Lower lobe of right lung (tissue), 2 donors: Measurements from ENCODE around the gene GM2A. TPM values are rescaled to one million over a fixed set of nuclear protein-coding genes. Genes with fewer than 3 reads are reported as not detected.

Source experiments
- ATAC-seq, 2 donors: fragments of 200-7000 bp; cut with Tn5 transposase; one replicate each; pipeline ENCODE4 v1.9.1; 2020 to 2022; ENCODE audit warnings: mild to moderate bottlenecking in 2 of 2, moderate library complexity in 2 of 2
- DNase-seq: peaks from one replicate; pipeline ENCODE4 v3.0.0-alpha.2; 2020
- H3K27ac ChIP-seq: fragments of 200-600 bp; one replicate; pipeline ENCODE4 v1.8.0; 2022
- H3K27me3 ChIP-seq: fragments of 200-600 bp; one replicate; pipeline ENCODE4 v1.8.0; 2022; ENCODE audit warnings: low read depth
- H3K36me3 ChIP-seq: fragments of 200-600 bp; one replicate; pipeline ENCODE4 v1.8.0; 2022; ENCODE audit warnings: mild to moderate bottlenecking
- H3K4me1 ChIP-seq: fragments of 200-600 bp; one replicate; pipeline ENCODE4 v1.8.0; 2022
- H3K4me3 ChIP-seq: fragments of 200-600 bp; one replicate; pipeline ENCODE4 v1.8.0; 2022; ENCODE audit warnings: mild to moderate bottlenecking
- H3K9me3 ChIP-seq: fragments of 200-600 bp; one replicate; pipeline ENCODE4 v1.8.0; 2022
- CTCF ChIP-seq: fragments of 200-600 bp; IDR thresholded peaks from one replicate; pipeline ENCODE4 v1.8.0; 2022; ENCODE audit warnings: antibody characterized with exemption, mild to moderate bottlenecking
- intact Hi-C: fragments of 100-400 bp; cut with DNase I; formaldehyde crosslinking; loops from one replicate; pipeline ENCODE4 v1.11.0; 2022
- total RNA-seq: library from RNA; stranded (reverse); fragmentation: NEBNext Ultra II Directional; extraction: Animal tissue kit (Norgen Biotek cat#: 25700); gene quantifications from one replicate; pipeline ENCODE4 v1.2.1, GENCODE V29; 2021
- donor health status: DM: no; HTN: yes; CAD: no; lungs with severe emphysema.

The GM2A gene
- total RNA-seq, 1 donor from 2014 or later, result 129 TPM

- TF ChIP-seq CTCF, result no peak
- intact Hi-C loops, result loop anchor here (10.0 kb wide), 1 partner anchor 124 kb away; no protein-coding TSS in a partner anchor
- no peak for ATAC-seq
- H3K4me3 ChIP-seq, result no peak overlapping the region
- H3K9me3 ChIP-seq, result no peaks in the 10 kb centered on the region
- peaks cover 9% of the 10 kb centered on the region for H3K4me1 ChIP-seq
- no peaks in the 10 kb centered on the region for H3K27me3 ChIP-seq
- no peaks in the 10 kb centered on the region for H3K36me3 ChIP-seq
- no peak overlapping the region for H3K27ac ChIP-seq
- DNase-seq, result no peak
Measured at GRCh38 chr5:151248651-151249050, 4.3 kb upstream of the GM2A start.

DNA sequence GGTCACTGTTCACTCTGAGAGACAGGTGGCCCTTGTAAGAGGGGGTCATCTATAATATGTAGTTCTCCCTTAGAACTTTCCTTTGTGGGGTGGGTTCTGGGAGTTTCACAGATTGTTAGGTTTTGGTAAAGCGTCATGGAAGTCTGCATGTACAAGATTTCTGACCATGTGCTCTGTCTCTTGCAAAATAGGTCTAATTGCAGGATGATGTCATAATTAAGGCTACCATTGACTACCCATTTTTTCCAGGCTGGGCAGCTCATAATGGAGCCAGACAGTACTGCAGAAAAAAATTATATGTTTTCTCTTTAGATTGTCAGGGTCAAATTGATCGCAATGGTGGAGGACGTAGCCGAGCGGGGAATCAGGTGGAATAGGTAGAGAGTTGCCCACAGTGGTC lies 3.7 kb upstream of the GM2A start:
- TF ChIP-seq CTCF, result no peak
- Histone ChIP-seq H3K36me3 (no peaks in the 10 kb centered on the region), H3K9me3 (no peaks in the 10 kb centered on the region), H3K27me3 (no peaks in the 10 kb centered on the region), H3K27ac (no peak overlapping the region), H3K4me1 (peaks cover 14% of the 10 kb centered on the region), H3K4me3 (no peak overlapping the region)
- intact Hi-C loops, result loop anchor here (10.0 kb wide), 1 partner anchor 124 kb away; no protein-coding TSS in a partner anchor
- ATAC-seq (no peak), DNase-seq (no peak)

DNA sequence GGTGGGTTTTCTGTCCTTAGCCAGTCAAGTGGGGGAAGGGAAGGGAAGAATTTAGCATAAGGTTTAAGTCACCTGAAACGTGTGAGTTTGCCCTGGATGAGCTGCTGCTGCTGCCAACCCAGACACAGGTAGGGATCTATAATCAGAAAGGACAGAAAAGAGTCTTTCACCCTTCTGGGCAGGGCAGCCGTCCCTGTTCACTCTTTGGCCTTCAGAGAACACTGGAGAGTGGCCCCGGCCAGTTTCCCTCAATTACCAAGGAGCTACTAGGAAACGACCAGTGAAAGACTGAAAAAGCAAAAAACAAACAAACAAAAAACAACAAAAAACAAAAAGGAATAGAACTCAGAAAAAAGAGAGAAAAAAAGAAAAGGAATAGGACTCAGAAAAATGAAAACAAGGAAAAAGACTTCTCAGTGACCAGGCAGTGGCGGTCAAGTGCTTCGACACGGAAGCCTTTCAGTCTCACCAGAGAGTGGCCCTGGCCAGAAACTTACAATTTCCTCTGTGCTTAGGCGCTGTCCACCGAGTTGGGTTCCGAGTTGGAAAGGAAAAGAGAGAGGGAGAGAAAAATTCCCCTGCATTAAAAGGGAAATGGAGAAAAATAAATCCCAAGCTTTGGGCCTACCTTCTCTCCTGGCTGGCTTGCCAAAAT lies 2.5 kb upstream of the GM2A start:
- Histone ChIP-seq H3K36me3 (no peaks in the 10 kb centered on the region), H3K4me1 (peaks cover 26% of the 10 kb centered on the region), H3K9me3 (no peaks in the 10 kb centered on the region), H3K4me3 (no peak overlapping the region), H3K27ac (no peak overlapping the region), H3K27me3 (no peaks in the 10 kb centered on the region)
- ATAC-seq (no peak), DNase-seq (no peak)
- intact Hi-C loops, result no loop called here
- no peak for TF ChIP-seq CTCF

- ATAC-seq (no peak), DNase-seq (no peak)
- no peak for TF ChIP-seq CTCF
- no peaks in the 10 kb centered on the region for H3K9me3 ChIP-seq
- intact Hi-C loops, result no loop called here
- peaks cover 31% of the 10 kb centered on the region for H3K4me1 ChIP-seq
- H3K27ac ChIP-seq, result no peak overlapping the region
- no peaks in the 10 kb centered on the region for H3K27me3 ChIP-seq
- H3K36me3 ChIP-seq, result no peaks in the 10 kb centered on the region
- H3K4me3 ChIP-seq, result no peak overlapping the region
Measured at GRCh38 chr5:151251001-151251551, 1.9 kb upstream of the GM2A start.

DNA sequence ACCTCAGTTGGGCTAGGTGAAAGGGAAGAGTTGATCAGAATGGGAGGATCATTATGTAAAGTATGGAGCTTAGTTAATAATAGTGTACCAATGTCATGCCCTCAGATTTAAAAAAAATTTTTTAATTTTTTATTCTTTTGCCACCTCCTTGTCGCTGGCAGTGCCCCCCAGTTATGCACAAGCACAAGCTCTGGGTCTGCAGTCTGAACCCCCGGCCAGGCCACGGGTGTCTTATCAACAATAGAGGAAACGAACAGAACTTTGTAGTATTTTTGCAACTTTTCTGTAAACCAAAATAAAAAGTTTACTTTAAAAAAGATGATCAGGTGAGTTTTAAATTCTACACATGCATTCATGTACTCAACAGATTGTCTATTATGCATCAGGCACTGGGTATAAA lies 1.4 kb upstream of the GM2A start:
- H3K27me3 ChIP-seq, result no peaks in the 10 kb centered on the region
- DNase-seq, result no peak
- peaks cover 37% of the 10 kb centered on the region for H3K4me1 ChIP-seq
- no peaks in the 10 kb centered on the region for H3K36me3 ChIP-seq
- no peak for ATAC-seq
- intact Hi-C loops, result no loop called here
- TF ChIP-seq CTCF, result no peak
- no peak overlapping the region for H3K4me3 ChIP-seq
- no peaks in the 10 kb centered on the region for H3K9me3 ChIP-seq
- no peak overlapping the region for H3K27ac ChIP-seq
